ENCODE data around the gene DNAH9. TPM values are rescaled to one million over a fixed set of nuclear protein-coding genes. Genes with fewer than 3 reads are reported as not detected.

Gene DNAH9
- polyA plus RNA-seq, 1 donor (not counting 4 experiments of a cell fraction or from before 2014, with no cell fraction given): 0.42 TPM

DNA sequence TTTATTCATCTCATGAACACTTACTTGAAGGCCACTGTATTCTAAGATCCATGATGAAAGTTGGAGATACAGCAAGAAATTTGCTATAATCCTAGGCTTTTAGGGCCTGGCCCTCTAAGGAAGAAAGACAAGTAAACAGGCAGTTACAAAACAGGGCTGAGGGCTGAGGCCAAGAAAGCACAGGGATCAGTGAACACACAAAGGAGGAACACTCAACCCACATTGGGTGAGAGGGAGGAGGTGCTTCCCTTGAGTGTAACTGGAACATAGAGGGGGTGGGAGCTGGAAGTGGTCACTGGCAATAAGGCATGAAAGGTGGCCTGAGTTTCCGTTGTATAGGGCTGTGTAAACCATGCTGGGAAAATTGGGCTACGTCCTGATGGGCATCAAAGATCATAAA lies 286.8 kb downstream of the DNAH9 start:
- TF ChIP-seq, protein P1, sequence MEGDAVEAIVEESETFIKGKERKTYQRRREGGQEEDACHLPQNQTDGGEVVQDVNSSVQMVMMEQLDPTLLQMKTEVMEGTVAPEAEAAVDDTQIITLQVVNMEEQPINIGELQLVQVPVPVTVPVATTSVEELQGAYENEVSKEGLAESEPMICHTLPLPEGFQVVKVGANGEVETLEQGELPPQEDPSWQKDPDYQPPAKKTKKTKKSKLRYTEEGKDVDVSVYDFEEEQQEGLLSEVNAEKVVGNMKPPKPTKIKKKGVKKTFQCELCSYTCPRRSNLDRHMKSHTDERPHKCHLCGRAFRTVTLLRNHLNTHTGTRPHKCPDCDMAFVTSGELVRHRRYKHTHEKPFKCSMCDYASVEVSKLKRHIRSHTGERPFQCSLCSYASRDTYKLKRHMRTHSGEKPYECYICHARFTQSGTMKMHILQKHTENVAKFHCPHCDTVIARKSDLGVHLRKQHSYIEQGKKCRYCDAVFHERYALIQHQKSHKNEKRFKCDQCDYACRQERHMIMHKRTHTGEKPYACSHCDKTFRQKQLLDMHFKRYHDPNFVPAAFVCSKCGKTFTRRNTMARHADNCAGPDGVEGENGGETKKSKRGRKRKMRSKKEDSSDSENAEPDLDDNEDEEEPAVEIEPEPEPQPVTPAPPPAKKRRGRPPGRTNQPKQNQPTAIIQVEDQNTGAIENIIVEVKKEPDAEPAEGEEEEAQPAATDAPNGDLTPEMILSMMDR (optimal IDR thresholded peaks at IDR 0.05 in 1 of 3, IDR thresholded peaks at IDR 0.05 in 1 of 3, conservative IDR thresholded peaks at IDR 0.05 in 1 of 3; ENCODE audit: extremely low read depth in 1 of 3, insufficient read depth in 2 of 3, low read length in 3 of 3): no peak
- no peak for TF ChIP-seq EZH2 (IDR thresholded peaks at IDR 0.05; ENCODE audit: low read length)
- no peaks in the 10 kb centered on the region for H3K9me3 ChIP-seq (ENCODE audit: control insufficient read depth, low read depth, low read length)
- no peaks in the 10 kb centered on the region for H3K4me1 ChIP-seq (ENCODE audit: control insufficient read depth, extremely low read depth, insufficient read depth, low read length)
- no peak overlapping the region for H3K4me2 ChIP-seq (ENCODE audit: control insufficient read depth, extremely low read depth, insufficient read depth, low read depth, low read length)
- H4K20me1 ChIP-seq (ENCODE audit: control insufficient read depth, extremely low read depth, insufficient read depth, low read length): no peaks in the 10 kb centered on the region
- FAIRE-seq (no peak), DNase-seq (ENCODE audit: low read depth, low spot score) (no peak)
- no peak overlapping the region for H2AFZ ChIP-seq (ENCODE audit: control insufficient read depth, low read length)
- dilution Hi-C loops (cut with MboI; ENCODE audit: extremely low pct_ligation_motif_present, low sequenced_read_pairs): no loop called here
- H3K9ac ChIP-seq (ENCODE audit: control insufficient read depth, extremely low read depth, insufficient read depth, low read length): no peak overlapping the region
- no peaks in the 10 kb centered on the region for H3K27me3 ChIP-seq (ENCODE audit: control insufficient read depth, extremely low read depth, insufficient read depth, low read length)
- no peaks in the 10 kb centered on the region for H3K36me3 ChIP-seq (ENCODE audit: control insufficient read depth in 2 of 2, extremely low read depth in 1 of 2, insufficient read depth in 2 of 2, low read length in 2 of 2)
- H3K27ac ChIP-seq (ENCODE audit: control insufficient read depth, insufficient read depth, low read length): no peak overlapping the region
- H3K4me3 ChIP-seq (ENCODE audit: control insufficient read depth in 2 of 3, extremely low read depth in 1 of 3, insufficient read depth in 2 of 3, low read depth in 1 of 3, low read length in 3 of 3): no peak overlapping the region
- no peaks in the 10 kb centered on the region for H3K79me2 ChIP-seq (ENCODE audit: control insufficient read depth, insufficient read depth, low read length)
- H3K9me1 ChIP-seq (ENCODE audit: control insufficient read depth, extremely low read depth, insufficient read depth, low read length): no peaks in the 10 kb centered on the region

DNA sequence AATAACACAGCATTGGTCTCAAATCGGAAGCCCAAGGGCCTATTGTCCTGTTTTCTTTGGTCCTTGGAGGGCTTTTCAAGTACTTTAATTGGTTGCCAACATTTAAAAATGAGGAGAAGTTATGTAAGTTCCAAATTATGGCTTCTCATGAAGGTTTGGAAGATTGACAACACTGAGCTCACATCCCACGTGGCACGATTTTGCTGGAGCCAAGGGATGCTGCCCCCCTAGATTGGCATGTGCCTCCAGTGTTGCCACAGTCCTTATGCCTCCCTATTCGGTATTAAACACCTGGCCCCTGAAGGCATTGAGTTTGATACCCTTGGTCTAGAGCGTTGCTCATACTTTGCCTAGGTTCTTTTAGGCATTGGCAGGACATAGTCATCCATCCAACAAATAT lies 291.0 kb downstream of the DNAH9 start:
- H3K9ac ChIP-seq (ENCODE audit: control insufficient read depth, extremely low read depth, insufficient read depth, low read length): no peak overlapping the region

More for the DNA sequence above, 291.0 kb downstream of the DNAH9 start:
- Histone ChIP-seq H3K4me2 (ENCODE audit: control insufficient read depth, extremely low read depth, insufficient read depth, low read depth, low read length) (no peak overlapping the region), H3K4me3 (ENCODE audit: control insufficient read depth in 2 of 3, extremely low read depth in 1 of 3, insufficient read depth in 2 of 3, low read depth in 1 of 3, low read length in 3 of 3) (no peak overlapping the region), H3K9me1 (ENCODE audit: control insufficient read depth, extremely low read depth, insufficient read depth, low read length) (no peaks in the 10 kb centered on the region), H3K27me3 (ENCODE audit: control insufficient read depth, extremely low read depth, insufficient read depth, low read length) (no peaks in the 10 kb centered on the region), H3K4me1 (ENCODE audit: control insufficient read depth, extremely low read depth, insufficient read depth, low read length) (no peaks in the 10 kb centered on the region), H3K79me2 (ENCODE audit: control insufficient read depth, insufficient read depth, low read length) (no peaks in the 10 kb centered on the region), H3K9me3 (ENCODE audit: control insufficient read depth, low read depth, low read length) (no peaks in the 10 kb centered on the region), H2AFZ (ENCODE audit: control insufficient read depth, low read length) (no peak overlapping the region), H4K20me1 (ENCODE audit: control insufficient read depth, extremely low read depth, insufficient read depth, low read length) (no peaks in the 10 kb centered on the region), H3K27ac (ENCODE audit: control insufficient read depth, insufficient read depth, low read length) (no peak overlapping the region), H3K36me3 (ENCODE audit: control insufficient read depth in 2 of 2, extremely low read depth in 1 of 2, insufficient read depth in 2 of 2, low read length in 2 of 2) (no peaks in the 10 kb centered on the region)
- FAIRE-seq (no peak), DNase-seq (ENCODE audit: low read depth, low spot score) (no peak)
- dilution Hi-C loops (cut with MboI; ENCODE audit: extremely low pct_ligation_motif_present, low sequenced_read_pairs): no loop called here
- TF ChIP-seq, protein P1 (optimal IDR thresholded peaks at IDR 0.05 in 1 of 3, IDR thresholded peaks at IDR 0.05 in 1 of 3, conservative IDR thresholded peaks at IDR 0.05 in 1 of 3; ENCODE audit: extremely low read depth in 1 of 3, insufficient read depth in 2 of 3, low read length in 3 of 3): no peak
- TF ChIP-seq EZH2 (IDR thresholded peaks at IDR 0.05; ENCODE audit: low read length): no peak
